Measurements from ENCODE around the gene FBLN2. TPM values are rescaled to one million over a fixed set of nuclear protein-coding genes. Genes with fewer than 3 reads are reported as not detected.

FBLN2 gene
- total RNA-seq, 1 experiment from 2014 or later, result 17.9 TPM

DNA sequence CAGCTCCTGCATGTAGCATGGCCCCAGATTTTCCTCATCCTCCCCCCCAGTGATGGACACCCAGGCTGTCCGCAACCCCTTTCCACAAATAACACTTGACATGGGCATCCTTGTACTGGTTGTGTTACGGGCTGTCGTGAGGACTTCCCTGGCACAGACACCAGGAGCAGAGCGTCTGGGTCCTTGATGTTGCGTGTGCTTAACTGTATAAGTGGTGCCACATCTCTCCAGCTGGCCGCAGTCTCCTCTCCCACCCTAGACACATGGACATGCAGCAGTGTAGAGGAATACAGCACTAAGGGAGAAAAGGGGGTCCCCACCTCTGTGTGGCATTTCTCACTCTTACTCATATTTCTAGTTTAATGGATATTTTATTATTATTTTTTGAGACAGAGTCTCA is 56.6 kb downstream of the FBLN2 start:
- DNase-seq (ENCODE audit: low read depth), result no peak

DNA sequence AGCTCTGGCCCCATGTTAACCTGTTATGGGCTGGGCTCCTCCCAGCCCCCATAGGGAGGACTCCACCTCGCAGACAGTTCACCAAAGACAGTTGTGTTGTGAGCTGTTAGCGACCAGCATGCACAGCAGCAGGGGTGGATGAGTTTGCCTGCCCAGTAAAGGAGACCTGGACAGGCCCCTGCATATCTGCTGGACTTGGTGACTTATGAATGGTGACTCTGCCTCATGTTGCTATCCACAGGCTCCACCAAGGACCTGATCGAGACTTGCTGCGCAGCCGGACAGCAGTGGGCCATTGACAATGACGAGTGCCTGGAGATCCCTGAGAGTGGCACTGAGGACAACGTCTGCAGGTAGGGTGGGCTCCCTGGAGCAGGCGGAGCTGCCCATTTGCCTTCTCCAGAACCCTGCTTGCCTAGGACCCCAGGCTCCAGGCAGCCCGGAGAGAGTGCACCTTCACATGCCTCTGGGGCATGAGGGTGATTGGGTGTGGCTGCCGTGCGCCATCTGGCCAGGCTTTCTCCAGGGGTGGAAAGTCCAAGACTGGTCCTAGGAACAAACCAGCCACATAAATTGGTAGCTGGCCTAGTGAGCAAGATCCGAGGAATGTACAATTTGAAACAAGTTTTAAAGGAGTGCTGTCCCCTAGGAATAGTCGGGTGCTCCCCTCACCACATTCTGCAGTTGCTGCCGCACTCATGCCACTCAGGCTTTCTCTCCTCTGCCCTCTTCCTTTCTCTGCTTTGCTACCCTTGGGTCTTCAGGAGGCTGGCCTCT is 59.1 kb downstream of the FBLN2 start:
- no peak for DNase-seq (ENCODE audit: low read depth)

GRCh38 chr3:13608969-13609725 is 60.2 kb downstream of the FBLN2 start:
- no peak for DNase-seq (ENCODE audit: low read depth)

DNA sequence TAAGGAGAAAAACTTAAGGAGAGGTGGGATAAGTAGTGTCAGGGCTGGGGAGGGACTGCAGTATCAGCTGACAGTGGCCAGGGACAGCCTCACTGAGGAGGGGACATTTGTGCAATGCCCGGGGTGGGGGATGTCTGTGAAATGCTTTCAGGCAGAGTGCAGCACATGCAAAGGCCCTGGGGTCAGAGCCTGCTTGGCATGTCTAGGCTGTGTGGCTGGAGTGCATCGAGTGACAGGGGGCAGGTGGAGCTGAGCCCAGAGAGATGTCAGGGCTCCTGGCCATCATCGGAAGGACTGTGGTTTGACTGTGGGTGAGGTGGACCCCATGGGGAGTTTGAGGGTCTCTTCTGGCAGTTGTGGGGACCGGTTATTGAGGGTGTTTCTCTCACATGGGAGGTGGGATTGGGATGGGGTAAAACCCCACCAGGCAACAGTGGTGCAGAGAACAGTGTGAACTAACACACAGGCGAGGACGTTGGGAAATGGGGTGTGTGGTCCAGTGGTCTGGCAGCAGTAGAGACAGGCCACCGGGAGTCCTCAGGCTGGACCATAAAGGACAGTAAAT is 61.2 kb downstream of the FBLN2 start:
- DNase-seq (ENCODE audit: low read depth), result no peak

GRCh38 chr3:13611221-13611620 is 62.3 kb downstream of the FBLN2 start:
- DNase-seq (ENCODE audit: low read depth), result no peak

DNA sequence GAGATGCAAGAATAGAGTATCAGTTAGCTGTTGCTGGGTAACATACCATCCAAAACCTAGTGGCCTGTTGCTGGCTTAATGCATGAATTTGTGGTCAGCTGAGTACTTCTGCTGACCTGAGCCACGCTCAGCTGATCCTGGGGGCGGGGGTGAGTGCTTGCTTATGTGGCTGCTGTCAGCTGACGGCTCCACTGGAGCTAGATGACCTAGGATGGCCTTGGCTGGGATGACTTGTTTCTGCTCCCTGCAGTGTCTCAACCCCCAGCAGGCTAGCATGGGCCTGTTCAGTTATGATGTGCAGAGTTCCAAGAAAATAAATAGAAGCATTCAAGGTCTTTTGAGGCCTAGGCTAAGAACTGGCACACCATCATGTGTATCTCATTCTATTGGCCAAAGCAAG is 63.9 kb downstream of the FBLN2 start:
- DNase-seq (ENCODE audit: low read depth), result no peak

DNA sequence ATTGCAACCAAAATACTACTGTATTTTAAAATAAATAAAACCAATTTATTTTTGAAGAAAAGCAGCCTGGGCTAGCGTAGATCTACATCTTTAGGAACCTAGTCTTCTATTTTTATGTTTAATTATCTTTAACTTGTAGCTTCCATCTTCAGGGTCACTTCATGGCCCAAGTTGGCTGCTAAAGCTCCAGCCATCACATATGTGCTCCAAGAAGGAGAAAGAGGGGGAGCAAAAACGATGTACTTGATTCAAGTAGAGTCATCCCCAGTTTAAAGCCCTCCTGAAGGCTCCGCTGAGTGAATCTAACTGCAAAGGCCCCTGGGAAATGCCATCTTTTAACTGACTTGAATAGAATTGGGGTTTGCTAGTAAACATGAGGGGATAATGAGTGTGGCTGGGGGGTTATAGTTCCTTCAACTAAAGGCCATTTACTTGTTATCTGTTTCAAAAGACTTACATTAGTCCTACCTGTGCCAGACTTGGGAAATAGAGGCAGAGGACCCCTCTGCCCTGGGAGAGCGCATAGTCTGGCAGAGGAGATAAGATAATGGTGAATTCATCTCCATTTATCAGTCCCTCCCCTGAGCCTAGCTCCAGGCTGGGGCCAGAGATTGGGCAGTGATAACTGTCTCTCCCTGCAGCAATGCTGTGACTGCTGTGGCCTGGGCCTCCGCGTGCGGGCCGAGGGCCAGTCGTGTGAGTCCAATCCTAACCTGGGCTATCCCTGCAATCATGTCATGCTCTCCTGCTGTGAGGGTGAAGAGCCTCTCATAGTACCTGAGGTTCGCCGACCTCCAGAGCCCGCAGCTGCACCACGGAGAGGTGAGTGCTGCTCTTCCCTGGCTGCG is 64.6 kb downstream of the FBLN2 start:
- DNase-seq (ENCODE audit: low read depth), result no peak

GRCh38 chr3:13614607-13615006 is 65.7 kb downstream of the FBLN2 start:
- no peak for DNase-seq (ENCODE audit: low read depth)

- no peak for DNase-seq (ENCODE audit: low read depth)
Measured at GRCh38 chr3:13615019-13615528, 66.1 kb downstream of the FBLN2 start.

GRCh38 chr3:13616359-13616758 is 67.4 kb downstream of the FBLN2 start:
- no peak for DNase-seq (ENCODE audit: low read depth)

DNA sequence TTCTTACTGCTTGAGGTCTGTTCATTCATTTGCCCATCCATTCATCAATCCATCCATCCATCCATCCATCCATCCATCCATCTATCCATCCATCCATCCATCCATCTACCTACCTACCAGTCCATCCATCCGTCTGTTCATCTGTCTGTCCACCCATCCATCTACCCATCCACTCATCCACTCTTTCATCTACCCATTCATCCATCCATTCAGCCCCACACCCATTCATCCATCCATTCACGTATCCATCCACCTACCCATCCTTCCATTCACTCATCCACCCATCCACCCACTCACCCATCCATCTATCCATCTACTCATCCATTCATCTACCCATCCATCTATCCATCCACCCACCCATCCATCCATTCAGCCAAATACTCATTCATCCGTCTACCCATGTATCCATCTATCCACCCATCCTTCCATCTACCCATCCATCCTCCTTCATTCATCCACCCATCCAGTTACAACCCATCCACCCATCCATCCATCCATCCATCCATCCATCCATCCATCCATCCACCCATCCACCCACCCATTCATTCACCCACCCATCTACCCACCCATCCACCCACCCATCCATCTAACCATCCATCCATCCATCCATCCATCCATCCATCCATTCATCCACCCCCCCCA is 68.3 kb downstream of the FBLN2 start:
- DNase-seq (ENCODE audit: low read depth), result no peak

DNA sequence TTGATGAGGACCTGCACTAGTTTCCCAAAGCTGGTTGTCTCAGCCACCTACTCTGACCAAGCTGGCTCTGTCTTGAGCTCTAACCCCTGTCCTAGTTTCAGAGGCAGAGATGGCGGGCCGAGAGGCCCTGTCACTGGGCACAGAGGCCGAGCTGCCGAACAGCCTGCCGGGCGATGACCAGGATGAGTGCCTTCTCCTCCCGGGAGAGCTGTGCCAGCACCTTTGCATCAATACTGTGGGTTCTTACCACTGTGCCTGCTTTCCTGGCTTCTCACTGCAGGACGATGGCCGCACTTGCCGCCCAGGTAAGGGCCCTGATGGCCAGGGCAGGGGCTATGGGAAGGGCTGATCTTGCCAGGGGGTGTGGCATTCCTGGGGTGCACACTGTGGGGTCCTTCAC is 69.1 kb downstream of the FBLN2 start:
- no peak for DNase-seq (ENCODE audit: low read depth)

GRCh38 chr3:13618836-13619235 is 69.9 kb downstream of the FBLN2 start:
- no peak for DNase-seq (ENCODE audit: low read depth)

GRCh38 chr3:13619661-13620230 is 70.8 kb downstream of the FBLN2 start:
- DNase-seq (ENCODE audit: low read depth), result no peak

DNA sequence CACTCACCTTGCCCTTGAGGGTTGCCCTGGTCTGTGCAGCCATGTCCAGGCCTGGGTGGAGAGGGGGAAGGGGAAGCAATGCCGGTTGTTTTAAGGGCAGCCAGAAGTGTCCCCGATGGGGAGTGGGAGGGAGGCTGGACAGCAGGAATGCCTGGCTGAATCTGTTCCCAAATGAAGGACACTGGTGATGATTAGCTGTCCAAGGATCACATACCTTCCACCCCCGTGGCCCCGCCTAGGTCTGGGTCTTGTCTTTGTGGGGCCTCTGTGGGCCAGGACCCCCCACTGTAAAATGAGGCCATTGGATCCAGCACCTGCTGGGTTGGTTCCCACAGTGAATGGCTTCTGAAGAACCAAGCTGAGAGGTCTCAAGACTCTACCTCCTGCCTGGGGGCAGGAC is 71.4 kb downstream of the FBLN2 start:
- no peak for DNase-seq (ENCODE audit: low read depth)

DNA sequence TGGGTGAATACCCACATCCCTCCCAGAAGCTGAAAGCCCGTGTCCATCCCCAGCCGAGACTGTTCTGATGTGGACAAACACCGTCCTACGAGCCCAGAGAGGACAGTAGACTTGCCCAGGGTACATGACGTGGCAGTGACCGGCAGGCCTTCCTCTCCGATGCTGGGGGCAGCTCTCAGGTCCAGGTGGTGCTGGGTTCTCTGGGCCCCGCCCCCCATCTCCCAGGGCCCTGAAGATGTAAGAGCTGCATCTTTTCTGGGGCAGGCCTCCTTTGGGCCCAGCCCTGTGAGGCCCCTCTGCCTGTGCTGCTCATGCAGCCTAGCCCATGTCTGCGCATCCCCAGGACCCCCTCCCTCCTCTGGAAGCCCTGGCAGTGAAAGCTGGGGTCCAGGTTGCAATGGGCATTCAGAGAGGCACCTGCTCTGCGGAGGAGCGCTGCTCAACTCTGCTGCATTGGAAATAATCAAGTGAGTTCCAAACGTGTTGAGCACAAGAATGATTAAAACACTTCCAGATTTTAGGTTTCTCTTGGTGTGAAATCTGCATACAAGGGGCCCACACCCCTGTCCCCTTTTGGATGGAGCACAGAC is 71.9 kb downstream of the FBLN2 start:
- no peak for DNase-seq (ENCODE audit: low read depth)

- DNase-seq (ENCODE audit: low read depth), result no peak
Measured at GRCh38 chr3:13621381-13622221, 72.7 kb downstream of the FBLN2 start.

DNA sequence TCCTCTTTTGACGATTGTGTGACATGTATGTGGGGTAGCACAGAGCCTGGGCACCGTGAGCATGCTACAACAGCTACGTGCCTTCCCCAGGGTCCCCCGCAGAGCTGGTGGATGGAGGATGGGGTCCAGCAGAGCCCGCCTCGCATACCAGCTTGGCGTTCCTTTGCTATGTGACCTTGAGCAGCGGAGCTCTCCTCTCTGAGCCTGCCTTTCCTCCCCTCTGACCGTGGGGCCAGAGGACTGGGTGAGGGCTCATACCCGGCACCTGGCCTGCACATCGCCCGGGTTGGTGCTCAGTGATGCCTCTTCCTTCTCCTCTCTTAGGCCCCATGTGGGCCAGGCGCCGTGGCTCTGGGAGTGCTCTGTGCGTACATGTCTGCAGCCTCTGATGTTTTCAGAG is 73.4 kb downstream of the FBLN2 start:
- DNase-seq (ENCODE audit: low read depth), result no peak

GRCh38 chr3:13623101-13623654 is 74.3 kb downstream of the FBLN2 start:
- no peak for DNase-seq (ENCODE audit: low read depth)

All from Daoy (cell line).